ENCODE measurements around the gene MMGT1. TPM values are rescaled to one million over a fixed set of nuclear protein-coding genes. Genes with fewer than 3 reads are reported as not detected.

Gene MMGT1
- total RNA-seq, 1 experiment from 2014 or later = 18.3 TPM

- no peak overlapping the region for H3K4me3 ChIP-seq (ENCODE audit: low read depth, low read length)
- no peak for DNase-seq
- POLR2A ChIA-PET = no interaction called here
- no peaks in the 10 kb centered on the region for H3K36me3 ChIP-seq (ENCODE audit: control insufficient read depth, insufficient read depth, low read length)
- no peak overlapping the region for H3K4me3 Mint-ChIP-seq (ENCODE audit: unreplicated experiment)
- peaks cover 7% of the 10 kb centered on the region for H3K4me1 Mint-ChIP-seq (ENCODE audit: low read depth, unreplicated experiment)
- H3K27me3 ChIP-seq (replicated peaks; ENCODE audit: control insufficient read depth, insufficient read depth, low read length) = no peaks in the 10 kb centered on the region
- H3K27me3 Mint-ChIP-seq (ENCODE audit: insufficient read depth, unreplicated experiment) = no peaks in the 10 kb centered on the region
- no peaks in the 10 kb centered on the region for H3K9me3 Mint-ChIP-seq (ENCODE audit: unreplicated experiment)
- H3K9me3 ChIP-seq = no peaks in the 10 kb centered on the region
- H3K4me1 ChIP-seq = no peaks in the 10 kb centered on the region
- TF ChIP-seq CTCF (IDR thresholded peaks at IDR 0.05; ENCODE audit: insufficient read depth in 1 of 2, low read depth in 1 of 2, low read length in 1 of 2, severe bottlenecking in 1 of 2, unreplicated experiment in 1 of 2) = no peak
- peaks cover 20% of the 10 kb centered on the region for H3K36me3 Mint-ChIP-seq (ENCODE audit: insufficient read depth, unreplicated experiment)
- H3K27ac Mint-ChIP-seq (ENCODE audit: unreplicated experiment) = no peak overlapping the region
- BruUV-seq (replicated peaks) = no TSS peak
- intact Hi-C loops (cut with micrococcal nuclease; ENCODE audit: unreplicated experiment) = no loop called here
- CTCF ChIA-PET = no interaction called here
Measured at GRCh38 chrX:136019226-136019625, 45.4 kb upstream of the MMGT1 start.

GRCh38 chrX:136016881-136017280 lies 43.1 kb upstream of the MMGT1 start:
- intact Hi-C loops (cut with micrococcal nuclease; ENCODE audit: unreplicated experiment) = no loop called here
- H3K4me3 ChIP-seq (ENCODE audit: low read depth, low read length) = no peak overlapping the region
- CTCF ChIA-PET = interaction anchor here (0.8 kb wide), 1 partner anchor 12 kb away, joined by 3 read pairs; no protein-coding TSS in a partner anchor
- POLR2A ChIA-PET = no interaction called here
- Mint-ChIP-seq H3K27ac (ENCODE audit: unreplicated experiment) (no peak overlapping the region), H3K4me3 (ENCODE audit: unreplicated experiment) (no peak overlapping the region), H3K9me3 (ENCODE audit: unreplicated experiment) (no peaks in the 10 kb centered on the region), H3K4me1 (ENCODE audit: low read depth, unreplicated experiment) (peaks cover 7% of the 10 kb centered on the region), H3K36me3 (ENCODE audit: insufficient read depth, unreplicated experiment) (peaks cover 15% of the 10 kb centered on the region), H3K27me3 (ENCODE audit: insufficient read depth, unreplicated experiment) (no peaks in the 10 kb centered on the region)
- no peaks in the 10 kb centered on the region for H3K4me1 ChIP-seq
- no peaks in the 10 kb centered on the region for H3K27me3 ChIP-seq (replicated peaks; ENCODE audit: control insufficient read depth, insufficient read depth, low read length)
- no peak for DNase-seq
- no peaks in the 10 kb centered on the region for H3K9me3 ChIP-seq
- H3K36me3 ChIP-seq (ENCODE audit: control insufficient read depth, insufficient read depth, low read length) = no peaks in the 10 kb centered on the region
- no peak for TF ChIP-seq CTCF (IDR thresholded peaks at IDR 0.05; ENCODE audit: insufficient read depth in 1 of 2, low read depth in 1 of 2, low read length in 1 of 2, severe bottlenecking in 1 of 2, unreplicated experiment in 1 of 2)
- BruUV-seq (replicated peaks) = no TSS peak

- ChIA-PET POLR2A (no interaction called here), CTCF (no interaction called here)
- Histone ChIP-seq H3K36me3 (ENCODE audit: control insufficient read depth, insufficient read depth, low read length) (no peaks in the 10 kb centered on the region), H3K4me1 (no peaks in the 10 kb centered on the region), H3K4me3 (ENCODE audit: low read depth, low read length) (no peak overlapping the region), H3K27me3 (replicated peaks; ENCODE audit: control insufficient read depth, insufficient read depth, low read length) (no peaks in the 10 kb centered on the region), H3K9me3 (no peaks in the 10 kb centered on the region)
- TF ChIP-seq CTCF (IDR thresholded peaks at IDR 0.05; ENCODE audit: insufficient read depth in 1 of 2, low read depth in 1 of 2, low read length in 1 of 2, severe bottlenecking in 1 of 2, unreplicated experiment in 1 of 2) = no peak
- Mint-ChIP-seq H3K4me1 (ENCODE audit: low read depth, unreplicated experiment) (peaks cover 7% of the 10 kb centered on the region), H3K4me3 (ENCODE audit: unreplicated experiment) (no peak overlapping the region), H3K36me3 (ENCODE audit: insufficient read depth, unreplicated experiment) (peaks cover 9% of the 10 kb centered on the region), H3K27ac (ENCODE audit: unreplicated experiment) (no peak overlapping the region), H3K9me3 (ENCODE audit: unreplicated experiment) (no peaks in the 10 kb centered on the region), H3K27me3 (ENCODE audit: insufficient read depth, unreplicated experiment) (no peaks in the 10 kb centered on the region)
- DNase-seq = no peak
- no TSS peak for BruUV-seq (replicated peaks)
- intact Hi-C loops (cut with micrococcal nuclease; ENCODE audit: unreplicated experiment) = no loop called here
Measured at GRCh38 chrX:136015016-136015415, 41.2 kb upstream of the MMGT1 start.

All from Caco-2 (cell line).